ENCODE results near the gene SEZ6L2. TPM values are rescaled to one million over a fixed set of nuclear protein-coding genes. Genes with fewer than 3 reads are reported as not detected.

Gene SEZ6L2
- total and polyA plus RNA-seq, 2 donors (not counting 1 experiment from before 2014, with no cell fraction given) = 1.2 to 1.8 TPM

- Histone ChIP-seq H2AFZ (ENCODE audit: low read length) (no peak overlapping the region), H3K79me2 (ENCODE audit: control insufficient read depth, insufficient read depth, low read length) (peaks cover 11% of the 10 kb centered on the region), H3K36me3 (ENCODE audit: control insufficient read depth, insufficient read depth, low read length) (peaks cover 3% of the 10 kb centered on the region), H3K4me2 (ENCODE audit: extremely low read depth, insufficient read depth, low read length) (no peak overlapping the region), H3K27me3 (ENCODE audit: control insufficient read depth, insufficient read depth, low read length) (no peaks in the 10 kb centered on the region), H3K9me3 (ENCODE audit: control insufficient read depth, insufficient read depth, low read depth, low read length) (no peaks in the 10 kb centered on the region), H3K4me1 (ENCODE audit: control insufficient read depth, extremely low read depth, insufficient read depth, low read length) (peaks cover 4% of the 10 kb centered on the region), H3K4me3 (replicated peaks in 1 of 4; ENCODE audit: control extremely low read depth in 1 of 4, insufficient read depth in 1 of 4, low read depth in 3 of 4, low read length in 4 of 4) (no peak overlapping the region), H4K20me1 (ENCODE audit: control insufficient read depth, extremely low read depth, insufficient read depth, low read length) (no peaks in the 10 kb centered on the region), H3K27ac (ENCODE audit: insufficient read depth, low read length) (no peak overlapping the region), H3K9ac (ENCODE audit: insufficient read depth, low read length) (no peak overlapping the region)
- no peak for DNase-seq (ENCODE audit: low read depth in 2 of 2)
- TF ChIP-seq CTCF (conservative IDR thresholded peaks at IDR 0.05 in 1 of 2, IDR thresholded peaks at IDR 0.05 in 1 of 2; ENCODE audit: low read depth in 1 of 2, low read length in 2 of 2) (no peak), EZH2 (IDR thresholded peaks at IDR 0.05; ENCODE audit: low read length, missing control alignments) (no peak)
Observed at GRCh38 chr16:29921034-29921385, 21.7 kb upstream of the SEZ6L2 start.

GRCh38 chr16:29920288-29921033 is 21.1 kb upstream of the SEZ6L2 start:
- Histone ChIP-seq H3K36me3 (ENCODE audit: control insufficient read depth, insufficient read depth, low read length) (peaks cover 3% of the 10 kb centered on the region), H3K9me3 (ENCODE audit: control insufficient read depth, insufficient read depth, low read depth, low read length) (no peaks in the 10 kb centered on the region), H2AFZ (ENCODE audit: low read length) (no peak overlapping the region), H3K4me3 (replicated peaks in 1 of 4; ENCODE audit: control extremely low read depth in 1 of 4, insufficient read depth in 1 of 4, low read depth in 3 of 4, low read length in 4 of 4) (no peak overlapping the region), H3K9ac (ENCODE audit: insufficient read depth, low read length) (no peak overlapping the region), H4K20me1 (ENCODE audit: control insufficient read depth, extremely low read depth, insufficient read depth, low read length) (no peaks in the 10 kb centered on the region), H3K4me1 (ENCODE audit: control insufficient read depth, extremely low read depth, insufficient read depth, low read length) (peaks cover 4% of the 10 kb centered on the region), H3K27ac (ENCODE audit: insufficient read depth, low read length) (no peak overlapping the region), H3K4me2 (ENCODE audit: extremely low read depth, insufficient read depth, low read length) (no peak overlapping the region), H3K79me2 (ENCODE audit: control insufficient read depth, insufficient read depth, low read length) (peaks cover 8% of the 10 kb centered on the region), H3K27me3 (ENCODE audit: control insufficient read depth, insufficient read depth, low read length) (no peaks in the 10 kb centered on the region)
- no peak for DNase-seq (ENCODE audit: low read depth in 2 of 2)
- TF ChIP-seq CTCF (conservative IDR thresholded peaks at IDR 0.05 in 1 of 2, IDR thresholded peaks at IDR 0.05 in 1 of 2; ENCODE audit: low read depth in 1 of 2, low read length in 2 of 2) (no peak), EZH2 (IDR thresholded peaks at IDR 0.05; ENCODE audit: low read length, missing control alignments) (no peak)

GRCh38 chr16:29916979-29917378 is 17.6 kb upstream of the SEZ6L2 start:
- Histone ChIP-seq H3K27me3 (ENCODE audit: control insufficient read depth, insufficient read depth, low read length) (no peaks in the 10 kb centered on the region), H4K20me1 (ENCODE audit: control insufficient read depth, extremely low read depth, insufficient read depth, low read length) (no peaks in the 10 kb centered on the region), H2AFZ (ENCODE audit: low read length) (no peak overlapping the region), H3K4me1 (ENCODE audit: control insufficient read depth, extremely low read depth, insufficient read depth, low read length) (no peaks in the 10 kb centered on the region), H3K27ac (ENCODE audit: insufficient read depth, low read length) (no peak overlapping the region), H3K4me3 (replicated peaks in 1 of 4; ENCODE audit: control extremely low read depth in 1 of 4, insufficient read depth in 1 of 4, low read depth in 3 of 4, low read length in 4 of 4) (no peak overlapping the region), H3K4me2 (ENCODE audit: extremely low read depth, insufficient read depth, low read length) (no peak overlapping the region), H3K36me3 (ENCODE audit: control insufficient read depth, insufficient read depth, low read length) (peaks cover 3% of the 10 kb centered on the region), H3K79me2 (ENCODE audit: control insufficient read depth, insufficient read depth, low read length) (no peaks in the 10 kb centered on the region), H3K9ac (ENCODE audit: insufficient read depth, low read length) (no peak overlapping the region), H3K9me3 (ENCODE audit: control insufficient read depth, insufficient read depth, low read depth, low read length) (no peaks in the 10 kb centered on the region)
- TF ChIP-seq EZH2 (IDR thresholded peaks at IDR 0.05; ENCODE audit: low read length, missing control alignments) (no peak), CTCF (conservative IDR thresholded peaks at IDR 0.05 in 1 of 2, IDR thresholded peaks at IDR 0.05 in 1 of 2; ENCODE audit: low read depth in 1 of 2, low read length in 2 of 2) (no peak)
- no peak for DNase-seq (ENCODE audit: low read depth in 2 of 2)
